ENCODE measurements around the gene MTCH1. TPM values are rescaled to one million over a fixed set of nuclear protein-coding genes. Genes with fewer than 3 reads are reported as not detected.

The MTCH1 gene
- total and polyA plus RNA-seq, 2 experiments from 2014 or later: 108 to 271 TPM

GRCh38 chr6:37033255-37033654 lies 47.3 kb upstream of the MTCH1 start:
- Histone ChIP-seq H3K36me3 (ENCODE audit: insufficient read depth) (peaks cover 8% of the 10 kb centered on the region; the same call in 1 of the 2 replicates), H3K79me2 (replicated peaks; ENCODE audit: insufficient read depth) (no peaks in the 10 kb centered on the region), H3K27ac (ENCODE audit: low read depth) (no peak overlapping the region), H3F3A (replicated peaks; ENCODE audit: low read depth) (0 out of 2 replicates have a peak, but pooled peaks cover 1% of the 10 kb centered on the region), H4K20me1 (replicated peaks; ENCODE audit: insufficient read depth) (no peaks in the 10 kb centered on the region), H2AFZ (no peak overlapping the region), H3K27me3 (ENCODE audit: insufficient read depth) (no peaks in the 10 kb centered on the region), H3K4me3 (no peak overlapping the region), H3K4me2 (no peak overlapping the region), H3K9me2 (ENCODE audit: insufficient read depth) (no peaks in the 10 kb centered on the region), H3K4me1 (ENCODE audit: insufficient read depth) (no peaks in the 10 kb centered on the region)
- Mint-ChIP-seq H3K4me3 (no peak overlapping the region), H3K27ac (no peak overlapping the region), H3K36me3 (ENCODE audit: low read depth) (peaks cover 12% of the 10 kb centered on the region), H3K4me1 (peaks cover 3% of the 10 kb centered on the region; the same call in 1 of the 3 replicates), H3K27me3 (ENCODE audit: insufficient read depth, low read depth, poor library complexity) (peaks cover 10% of the 10 kb centered on the region), H3K9me3 (peaks cover 18% of the 10 kb centered on the region)
- no peak for TF ChIP-seq ETS1 (IDR thresholded peaks at IDR 0.05)
- no peak for TF ChIP-seq ZNF331 (CRISPR knock-in tag; IDR thresholded peaks at IDR 0.05; ENCODE audit: low read depth)
- no peak for TF ChIP-seq EZH2phosphoT487 (IDR thresholded peaks at IDR 0.05; ENCODE audit: unreplicated experiment)
- no peak for TF ChIP-seq CREB1 (CRISPR knock-in tag; IDR thresholded peaks at IDR 0.05; ENCODE audit: low read depth)
- TF ChIP-seq STAT1 (IDR thresholded peaks at IDR 0.05; ENCODE audit: unreplicated experiment): no peak
- TF ChIP-seq JUNB (IDR thresholded peaks at IDR 0.05; ENCODE audit: unreplicated experiment): no peak
- no peak for TF ChIP-seq ZNF114 (CRISPR knock-in tag; IDR thresholded peaks at IDR 0.05)
- DNase-seq (ENCODE audit: low spot score): no peak
- ATAC-seq: no peak

DNA sequence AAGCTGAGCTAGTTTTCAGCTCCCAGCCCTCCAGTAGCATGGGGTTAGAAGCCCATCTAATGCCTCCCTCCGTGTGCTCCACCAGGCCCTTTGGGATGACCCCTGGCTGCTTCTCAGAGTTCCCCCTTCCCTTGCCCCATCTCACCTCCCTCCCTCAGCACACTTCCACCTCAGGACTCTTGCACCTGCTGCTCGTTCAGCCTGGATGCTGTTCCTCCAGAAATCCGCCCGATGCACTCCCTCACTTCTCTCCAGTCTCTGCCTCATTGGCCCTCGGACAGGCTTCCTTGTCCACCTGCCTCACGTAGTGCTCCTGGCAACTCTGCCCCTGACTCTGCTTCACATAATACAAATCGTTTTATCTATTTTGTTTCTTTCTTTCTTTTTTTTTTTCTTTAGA lies 46.2 kb upstream of the MTCH1 start:
- Histone ChIP-seq H3K4me3 (no peak overlapping the region), H3K9me2 (ENCODE audit: insufficient read depth) (no peaks in the 10 kb centered on the region), H3K79me2 (replicated peaks; ENCODE audit: insufficient read depth) (no peaks in the 10 kb centered on the region), H2AFZ (no peak overlapping the region), H3F3A (replicated peaks; ENCODE audit: low read depth) (no peaks in the 10 kb centered on the region), H3K4me1 (ENCODE audit: insufficient read depth) (no peaks in the 10 kb centered on the region), H3K4me2 (no peak overlapping the region), H4K20me1 (replicated peaks; ENCODE audit: insufficient read depth) (no peaks in the 10 kb centered on the region), H3K27me3 (ENCODE audit: insufficient read depth) (no peaks in the 10 kb centered on the region), H3K27ac (ENCODE audit: low read depth) (no peak overlapping the region), H3K36me3 (ENCODE audit: insufficient read depth) (peaks cover 8% of the 10 kb centered on the region; the same call in 1 of the 2 replicates)
- no peak for ATAC-seq
- Mint-ChIP-seq H3K36me3 (ENCODE audit: low read depth) (peaks cover 12% of the 10 kb centered on the region), H3K4me3 (no peak overlapping the region), H3K9me3 (peaks cover 18% of the 10 kb centered on the region), H3K27me3 (ENCODE audit: insufficient read depth, low read depth, poor library complexity) (peaks cover 10% of the 10 kb centered on the region), H3K4me1 (peaks cover 3% of the 10 kb centered on the region; the same call in 1 of the 3 replicates), H3K27ac (no peak overlapping the region)
- no peak for DNase-seq (ENCODE audit: low spot score)
- TF ChIP-seq, protein P1, sequence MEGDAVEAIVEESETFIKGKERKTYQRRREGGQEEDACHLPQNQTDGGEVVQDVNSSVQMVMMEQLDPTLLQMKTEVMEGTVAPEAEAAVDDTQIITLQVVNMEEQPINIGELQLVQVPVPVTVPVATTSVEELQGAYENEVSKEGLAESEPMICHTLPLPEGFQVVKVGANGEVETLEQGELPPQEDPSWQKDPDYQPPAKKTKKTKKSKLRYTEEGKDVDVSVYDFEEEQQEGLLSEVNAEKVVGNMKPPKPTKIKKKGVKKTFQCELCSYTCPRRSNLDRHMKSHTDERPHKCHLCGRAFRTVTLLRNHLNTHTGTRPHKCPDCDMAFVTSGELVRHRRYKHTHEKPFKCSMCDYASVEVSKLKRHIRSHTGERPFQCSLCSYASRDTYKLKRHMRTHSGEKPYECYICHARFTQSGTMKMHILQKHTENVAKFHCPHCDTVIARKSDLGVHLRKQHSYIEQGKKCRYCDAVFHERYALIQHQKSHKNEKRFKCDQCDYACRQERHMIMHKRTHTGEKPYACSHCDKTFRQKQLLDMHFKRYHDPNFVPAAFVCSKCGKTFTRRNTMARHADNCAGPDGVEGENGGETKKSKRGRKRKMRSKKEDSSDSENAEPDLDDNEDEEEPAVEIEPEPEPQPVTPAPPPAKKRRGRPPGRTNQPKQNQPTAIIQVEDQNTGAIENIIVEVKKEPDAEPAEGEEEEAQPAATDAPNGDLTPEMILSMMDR (conservative IDR thresholded peaks at IDR 0.05; ENCODE audit: low read depth in 2 of 2): no peak
- TF ChIP-seq EZH2 (IDR thresholded peaks at IDR 0.05; ENCODE audit: low read depth, unreplicated experiment) (no peak), ZNF331 (CRISPR knock-in tag; IDR thresholded peaks at IDR 0.05; ENCODE audit: low read depth) (no peak), POLR2AphosphoS5 (IDR thresholded peaks at IDR 0.05; ENCODE audit: low read depth) (no peak), CREB1 (CRISPR knock-in tag; IDR thresholded peaks at IDR 0.05; ENCODE audit: low read depth) (no peak), JUNB (IDR thresholded peaks at IDR 0.05; ENCODE audit: unreplicated experiment) (no peak), STAT1 (IDR thresholded peaks at IDR 0.05; ENCODE audit: unreplicated experiment) (no peak), NANOG (IDR thresholded peaks at IDR 0.05; ENCODE audit: borderline replicate concordance) (no peak), EZH2phosphoT487 (IDR thresholded peaks at IDR 0.05; ENCODE audit: unreplicated experiment) (no peak), ETS1 (IDR thresholded peaks at IDR 0.05) (no peak)
- TF ChIP-seq, protein P2, sequence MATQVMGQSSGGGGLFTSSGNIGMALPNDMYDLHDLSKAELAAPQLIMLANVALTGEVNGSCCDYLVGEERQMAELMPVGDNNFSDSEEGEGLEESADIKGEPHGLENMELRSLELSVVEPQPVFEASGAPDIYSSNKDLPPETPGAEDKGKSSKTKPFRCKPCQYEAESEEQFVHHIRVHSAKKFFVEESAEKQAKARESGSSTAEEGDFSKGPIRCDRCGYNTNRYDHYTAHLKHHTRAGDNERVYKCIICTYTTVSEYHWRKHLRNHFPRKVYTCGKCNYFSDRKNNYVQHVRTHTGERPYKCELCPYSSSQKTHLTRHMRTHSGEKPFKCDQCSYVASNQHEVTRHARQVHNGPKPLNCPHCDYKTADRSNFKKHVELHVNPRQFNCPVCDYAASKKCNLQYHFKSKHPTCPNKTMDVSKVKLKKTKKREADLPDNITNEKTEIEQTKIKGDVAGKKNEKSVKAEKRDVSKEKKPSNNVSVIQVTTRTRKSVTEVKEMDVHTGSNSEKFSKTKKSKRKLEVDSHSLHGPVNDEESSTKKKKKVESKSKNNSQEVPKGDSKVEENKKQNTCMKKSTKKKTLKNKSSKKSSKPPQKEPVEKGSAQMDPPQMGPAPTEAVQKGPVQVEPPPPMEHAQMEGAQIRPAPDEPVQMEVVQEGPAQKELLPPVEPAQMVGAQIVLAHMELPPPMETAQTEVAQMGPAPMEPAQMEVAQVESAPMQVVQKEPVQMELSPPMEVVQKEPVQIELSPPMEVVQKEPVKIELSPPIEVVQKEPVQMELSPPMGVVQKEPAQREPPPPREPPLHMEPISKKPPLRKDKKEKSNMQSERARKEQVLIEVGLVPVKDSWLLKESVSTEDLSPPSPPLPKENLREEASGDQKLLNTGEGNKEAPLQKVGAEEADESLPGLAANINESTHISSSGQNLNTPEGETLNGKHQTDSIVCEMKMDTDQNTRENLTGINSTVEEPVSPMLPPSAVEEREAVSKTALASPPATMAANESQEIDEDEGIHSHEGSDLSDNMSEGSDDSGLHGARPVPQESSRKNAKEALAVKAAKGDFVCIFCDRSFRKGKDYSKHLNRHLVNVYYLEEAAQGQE (IDR thresholded peaks at IDR 0.05; ENCODE audit: unreplicated experiment): no peak
